GM21723 (cell line): ENCODE measurements around the gene SIRT5.

Experiments used
- ATAC-seq: cut with Tn5 transposase; IDR thresholded peaks from one replicate; pipeline ENCODE4 v1.9.1; 2021; ENCODE audit warnings: mild to moderate bottlenecking, moderate library complexity; ENCODE audit not compliant: unreplicated experiment

SIRT5 gene

GRCh38 chr6:13586603-13587542, 12.5 kb downstream of the SIRT5 start:
- no peak for ATAC-seq

- ATAC-seq = no peak
Observed at GRCh38 chr6:13589801-13590200, 15.4 kb downstream of the SIRT5 start.

GRCh38 chr6:13590574-13591153, 16.3 kb downstream of the SIRT5 start:
- no peak for ATAC-seq

GRCh38 chr6:13591205-13591921, 17.0 kb downstream of the SIRT5 start:
- ATAC-seq = no peak

- ATAC-seq = no peak
Observed at GRCh38 chr6:13593103-13593502, 18.7 kb downstream of the SIRT5 start.

GRCh38 chr6:13593720-13594119, 19.3 kb downstream of the SIRT5 start:
- ATAC-seq = no peak

GRCh38 chr6:13597073-13597472, 22.7 kb downstream of the SIRT5 start:
- no peak for ATAC-seq

- no peak for ATAC-seq
Observed at GRCh38 chr6:13600036-13600435, 25.6 kb downstream of the SIRT5 start.

- ATAC-seq = no peak
Observed at GRCh38 chr6:13604135-13604534, 29.7 kb downstream of the SIRT5 start.

GRCh38 chr6:13604546-13605416, 30.4 kb downstream of the SIRT5 start:
- no peak for ATAC-seq

- ATAC-seq = no peak
Observed at GRCh38 chr6:13605634-13606033, 31.2 kb downstream of the SIRT5 start.

- no peak for ATAC-seq
Observed at GRCh38 chr6:13611715-13612114, 37.3 kb downstream of the SIRT5 start.

GRCh38 chr6:13613029-13613594, 38.7 kb downstream of the SIRT5 start:
- no peak for ATAC-seq

- peak; percentile 25 for ATAC-seq
Observed at GRCh38 chr6:13614126-13614925, 39.9 kb downstream of the SIRT5 start.

- peak; percentile 90 for ATAC-seq
Observed at GRCh38 chr6:13614926-13615791, 40.8 kb downstream of the SIRT5 start, which contains the start of gene NOL7. Gene NOL7 (plus strand): TSS chr6:13615335. CDS start chr6:13615359, 24 bp downstream.

- ATAC-seq = peak; percentile 31
Observed at GRCh38 chr6:13615792-13616120, 41.4 kb downstream of the SIRT5 start.

GRCh38 chr6:13617066-13617465, 42.7 kb downstream of the SIRT5 start:
- no peak for ATAC-seq

- ATAC-seq = no peak
Observed at GRCh38 chr6:13624871-13625288, 50.5 kb downstream of the SIRT5 start.
